Liver (tissue), 9 donors: Measurements from ENCODE around the gene DGCR8. TPM values are rescaled to one million over a fixed set of nuclear protein-coding genes. Genes with fewer than 3 reads are reported as not detected.

Experiments used
- DNase-seq: peaks from one replicate; pipeline ENCODE4 v3.0.0-alpha.2; 2017; ENCODE audit warnings: low spot score
- H3K27ac ChIP-seq, 2 donors: one replicate each; pipeline ENCODE4 v1.7.0; 2013; ENCODE audit warnings: inconsistent platforms in 2 of 2, low read length in 2 of 2, control low read depth in 1 of 2, low read depth in 1 of 2, mild to moderate bottlenecking in 1 of 2
- H3K27me3 ChIP-seq, 4 donors: one replicate each; pipeline versions ENCODE4 v1.6.1 to v1.7.0; 2013; ENCODE audit warnings: low read length in 3 of 4, inconsistent platforms in 1 of 4, mild to moderate bottlenecking in 1 of 4, moderate library complexity in 1 of 4; ENCODE audit not compliant: control insufficient read depth in 4 of 4, insufficient read depth in 4 of 4
- H3K36me3 ChIP-seq, 4 donors: one replicate each; pipeline versions ENCODE4 v1.6.1 to v1.7.0; 2013; ENCODE audit warnings: low read length in 3 of 4, mild to moderate bottlenecking in 3 of 4, low read depth in 1 of 4, moderate library complexity in 1 of 4; ENCODE audit not compliant: control insufficient read depth in 4 of 4, insufficient read depth in 3 of 4
- H3K4me1 ChIP-seq, 4 donors: one replicate each; pipeline versions ENCODE4 v1.6.1 to v1.7.0; 2013; ENCODE audit warnings: low read length in 3 of 4, mild to moderate bottlenecking in 3 of 4, moderate library complexity in 1 of 4; ENCODE audit not compliant: control insufficient read depth in 4 of 4, insufficient read depth in 4 of 4
- H3K4me3 ChIP-seq, 3 donors: one replicate each; pipeline versions ENCODE4 v1.6.1 to v1.7.0; 2013; ENCODE audit warnings: low read length in 3 of 3, control low read depth in 1 of 3, low read depth in 1 of 3, mild to moderate bottlenecking in 1 of 3
- H3K9ac ChIP-seq, 2 donors: one replicate each; pipeline ENCODE4 v1.7.0; 2013; ENCODE audit warnings: low read length in 2 of 2, mild to moderate bottlenecking in 2 of 2, moderate library complexity in 2 of 2, control low read depth in 1 of 2, low read depth in 1 of 2
- H3K9me3 ChIP-seq, 4 donors: one replicate each; pipeline versions ENCODE4 v1.6.1 to v1.7.0; 2013; ENCODE audit warnings: low read length in 3 of 4; ENCODE audit not compliant: control insufficient read depth in 4 of 4
- CTCF ChIP-seq: fragments of 150-350 bp; IDR thresholded peaks from 2 replicates; pipeline ENCODE4 v1.5.1; 2017; ENCODE audit warnings: improper control_type of control experiment, low read depth, low read length; ENCODE audit not compliant: missing input control
- EGR1 ChIP-seq, 2 donors: IDR thresholded peaks; 2 replicates each; pipeline ENCODE4 v1.6.1; 2016 to 2018; ENCODE audit warnings: antibody characterized with exemption in 2 of 2, low read depth in 2 of 2
- FOXA1 ChIP-seq: IDR thresholded peaks from 2 replicates; pipeline ENCODE4 v1.6.1; 2016; ENCODE audit warnings: antibody characterized with exemption
- FOXA2 ChIP-seq: IDR thresholded peaks from 2 replicates; pipeline ENCODE4 v1.6.1; 2016; ENCODE audit warnings: antibody characterized with exemption
- GABPA ChIP-seq, 2 donors: IDR thresholded peaks in 1 of 2; conservative IDR thresholded peaks in 1 of 2; 2 replicates each; pipeline ENCODE4 v1.6.1; 2016; ENCODE audit warnings: antibody characterized with exemption in 2 of 2, mild to moderate bottlenecking in 1 of 2, moderate library complexity in 1 of 2
- HNF4A ChIP-seq, 2 donors: conservative IDR thresholded peaks; 2 replicates each; pipeline ENCODE4 v1.6.1; 2016; ENCODE audit warnings: antibody characterized with exemption in 2 of 2, mild to moderate bottlenecking in 2 of 2
- HNF4G ChIP-seq: IDR thresholded peaks from 2 replicates; pipeline ENCODE4 v1.6.1; 2016; ENCODE audit warnings: antibody characterized with exemption
- JUND ChIP-seq, 2 donors: IDR thresholded peaks; 2 replicates each; pipeline ENCODE4 v1.6.1; 2016; ENCODE audit warnings: antibody characterized with exemption in 2 of 2
- NR2F2 ChIP-seq: IDR thresholded peaks from 2 replicates; pipeline ENCODE4 v1.6.1; 2016; ENCODE audit warnings: antibody characterized with exemption
- RAD21 ChIP-seq, 2 donors: IDR thresholded peaks; 2 replicates each; pipeline ENCODE4 v1.6.1; 2016; ENCODE audit warnings: antibody characterized with exemption in 2 of 2, mild to moderate bottlenecking in 2 of 2
- RXRA ChIP-seq, 2 donors: IDR thresholded peaks; 2 replicates each; pipeline ENCODE4 v1.6.1; 2017 to 2018; ENCODE audit warnings: antibody characterized with exemption in 2 of 2, mild to moderate bottlenecking in 1 of 2
- SP1 ChIP-seq: IDR thresholded peaks from 2 replicates; pipeline ENCODE4 v1.6.1; 2018; ENCODE audit warnings: antibody characterized with exemption, mild to moderate bottlenecking
- TAF1 ChIP-seq: conservative IDR thresholded peaks from 2 replicates; pipeline ENCODE4 v1.6.1; 2016; ENCODE audit warnings: antibody characterized with exemption, mild to moderate bottlenecking
- YY1 ChIP-seq: IDR thresholded peaks from 2 replicates; pipeline ENCODE4 v1.6.1; 2016; ENCODE audit warnings: antibody characterized with exemption, mild to moderate bottlenecking
- ZBTB33 ChIP-seq: IDR thresholded peaks from 2 replicates; pipeline ENCODE4 v1.6.1; 2016; ENCODE audit warnings: antibody characterized with exemption
- WGBS: extraction: QIAGEN DNeasy Blood & Tissue Kit; methylation state at CpG from one replicate; pipeline ENCODE4 v1.1.7; 2013; 5-methylcytosine and 5-hydroxymethylcytosine counted together
- polyA plus RNA-seq, 2 donors: library from polyadenylated mRNA; stranded (reverse) in 1 of 2; unstranded in 1 of 2; fragments of 200-250 nt in 1 of 2; fragments of >200 nt in 1 of 2; fragmentation: Nextera tagmentation in 1 of 2; extraction: Ambion mirVana in 1 of 2; gene quantifications; one replicate each; pipeline versions ENCODE4 v1.2.1 to v1.2.3, GENCODE V29; 2013 to 2015
- total RNA-seq, 2 donors: library from RNA; depleted of rRNA; stranded (reverse); fragments of >200 nt; gene quantifications; one replicate each; pipeline ENCODE4 v1.2.3, GENCODE V29; 2014
- donor health status: healthy.
- donor health status: healthy.
- donor health status: healthy.
- donor health status: healthy.
- donor health status: healthy.

The DGCR8 gene
- total and polyA plus RNA-seq, 4 donors = 7.9 to 27.1 (median 15.8) TPM

GRCh38 chr22:20156611-20157429, 76.8 kb downstream of the DGCR8 start:
- WGBS = 42% methylated on average over 17 of the region's 17 CpGs
- H3K27ac ChIP-seq = no peak overlapping the region
- no peak for TF ChIP-seq FOXA2
- no peak for TF ChIP-seq FOXA1
- TF ChIP-seq EGR1 (IDR thresholded peaks at IDR 0.05; ENCODE audit: low read depth in 2 of 2) = no peak
- peak; percentile 99 for TF ChIP-seq CTCF
- peak; percentile 98 to 99 for TF ChIP-seq RAD21 (IDR thresholded peaks at IDR 0.05)

GRCh38 chr22:20157430-20158183, 77.6 kb downstream of the DGCR8 start:
- no peaks in the 10 kb centered on the region for H3K36me3 ChIP-seq
- DNase-seq = no peak
- TF ChIP-seq EGR1 (IDR thresholded peaks at IDR 0.05; ENCODE audit: low read depth in 2 of 2) (no peak), ZBTB33 (no peak), TAF1 (no peak), RXRA (IDR thresholded peaks at IDR 0.05) (no peak), FOXA2 (no peak), GABPA (IDR thresholded peaks at IDR 0.05 in 1 of 2, conservative IDR thresholded peaks at IDR 0.05 in 1 of 2) (no peak), RAD21 (IDR thresholded peaks at IDR 0.05) (no peak), JUND (IDR thresholded peaks at IDR 0.05) (no peak)
- WGBS = 59% methylated on average over 15 of the region's 15 CpGs
- no peaks in the 10 kb centered on the region for H3K9me3 ChIP-seq
- H3K4me1 ChIP-seq = no peaks in the 10 kb centered on the region
- H3K27me3 ChIP-seq = no peaks in the 10 kb centered on the region
- no peak overlapping the region for H3K9ac ChIP-seq
- H3K4me3 ChIP-seq = no peak overlapping the region
- H3K27ac ChIP-seq = no peak overlapping the region

More at GRCh38 chr22:20156611-20157429, 76.8 kb downstream of the DGCR8 start:
- no peak overlapping the region for H3K4me3 ChIP-seq
- DNase-seq = peak; percentile 94
- H3K27me3 ChIP-seq = no peaks in the 10 kb centered on the region
- no peak overlapping the region for H3K9ac ChIP-seq
- no peaks in the 10 kb centered on the region for H3K4me1 ChIP-seq
- no peaks in the 10 kb centered on the region for H3K9me3 ChIP-seq
- no peaks in the 10 kb centered on the region for H3K36me3 ChIP-seq

- Histone ChIP-seq H3K4me1 (no peaks in the 10 kb centered on the region), H3K9ac (no peak overlapping the region), H3K36me3 (no peaks in the 10 kb centered on the region), H3K9me3 (no peaks in the 10 kb centered on the region), H3K27me3 (no peaks in the 10 kb centered on the region), H3K4me3 (no peak overlapping the region), H3K27ac (no peak overlapping the region)
- no peak for DNase-seq
- WGBS = 80% methylated on average over 15 of the region's 15 CpGs
- TF ChIP-seq ZBTB33 (no peak), FOXA1 (no peak), HNF4G (no peak), CTCF (no peak), NR2F2 (no peak), SP1 (no peak), JUND (IDR thresholded peaks at IDR 0.05) (no peak), YY1 (no peak), GABPA (IDR thresholded peaks at IDR 0.05 in 1 of 2, conservative IDR thresholded peaks at IDR 0.05 in 1 of 2) (no peak), RAD21 (IDR thresholded peaks at IDR 0.05) (no peak), HNF4A (conservative IDR thresholded peaks at IDR 0.05) (no peak), EGR1 (IDR thresholded peaks at IDR 0.05; ENCODE audit: low read depth in 2 of 2) (no peak)
Measured at GRCh38 chr22:20158391-20159036, 78.5 kb downstream of the DGCR8 start.
